Measurements from ENCODE around the gene ERC1. TPM values are rescaled to one million over a fixed set of nuclear protein-coding genes. Genes with fewer than 3 reads are reported as not detected.

The ERC1 gene
- total and polyA plus RNA-seq, 7 donors = 4.0 to 35.6 (median 29.4) TPM

DNA sequence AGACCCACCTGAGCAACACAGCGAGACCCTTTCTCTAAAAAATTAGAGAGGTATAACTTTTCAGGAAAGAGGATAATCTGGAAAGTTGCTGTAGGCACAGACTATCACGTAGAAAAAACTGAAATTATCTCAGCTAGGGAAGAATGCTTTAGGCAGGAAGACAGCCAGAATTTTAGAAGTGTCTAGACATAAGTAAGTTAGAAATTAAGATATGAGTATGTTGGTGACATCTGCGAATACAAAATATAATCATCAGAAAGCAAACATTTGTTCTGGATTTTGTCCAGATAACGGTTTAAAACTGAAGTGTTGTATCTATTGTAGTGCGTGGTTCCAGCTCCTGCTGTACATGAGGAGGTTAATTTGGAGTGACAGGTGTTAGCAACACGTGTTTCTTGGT is 480.2 kb downstream of the ERC1 start:
- no peaks in the 10 kb centered on the region for H3K36me3 ChIP-seq (ENCODE audit: insufficient read depth in 1 of 2, low read depth in 1 of 2)
- H3K4me1 ChIP-seq = peaks cover 22% of the 10 kb centered on the region
- 83 to 93% (median 84%) methylated on average over 6 of the region's 6 CpGs for WGBS, 3 donors
- ATAC-seq = no peak
- H3K27me3 ChIP-seq (ENCODE audit: insufficient read depth in 3 of 3, low read length in 2 of 3) = no peaks in the 10 kb centered on the region
- no peak overlapping the region for H3K4me3 ChIP-seq
- TF ChIP-seq, protein P1, sequence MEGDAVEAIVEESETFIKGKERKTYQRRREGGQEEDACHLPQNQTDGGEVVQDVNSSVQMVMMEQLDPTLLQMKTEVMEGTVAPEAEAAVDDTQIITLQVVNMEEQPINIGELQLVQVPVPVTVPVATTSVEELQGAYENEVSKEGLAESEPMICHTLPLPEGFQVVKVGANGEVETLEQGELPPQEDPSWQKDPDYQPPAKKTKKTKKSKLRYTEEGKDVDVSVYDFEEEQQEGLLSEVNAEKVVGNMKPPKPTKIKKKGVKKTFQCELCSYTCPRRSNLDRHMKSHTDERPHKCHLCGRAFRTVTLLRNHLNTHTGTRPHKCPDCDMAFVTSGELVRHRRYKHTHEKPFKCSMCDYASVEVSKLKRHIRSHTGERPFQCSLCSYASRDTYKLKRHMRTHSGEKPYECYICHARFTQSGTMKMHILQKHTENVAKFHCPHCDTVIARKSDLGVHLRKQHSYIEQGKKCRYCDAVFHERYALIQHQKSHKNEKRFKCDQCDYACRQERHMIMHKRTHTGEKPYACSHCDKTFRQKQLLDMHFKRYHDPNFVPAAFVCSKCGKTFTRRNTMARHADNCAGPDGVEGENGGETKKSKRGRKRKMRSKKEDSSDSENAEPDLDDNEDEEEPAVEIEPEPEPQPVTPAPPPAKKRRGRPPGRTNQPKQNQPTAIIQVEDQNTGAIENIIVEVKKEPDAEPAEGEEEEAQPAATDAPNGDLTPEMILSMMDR (IDR thresholded peaks at IDR 0.05) = no peak
- H3K27ac ChIP-seq = no peak overlapping the region
- intact Hi-C loops (cut with DNase I) = no loop called here
- H3K9me3 ChIP-seq = no peaks in the 10 kb centered on the region
- DNase-seq = no peak

DNA sequence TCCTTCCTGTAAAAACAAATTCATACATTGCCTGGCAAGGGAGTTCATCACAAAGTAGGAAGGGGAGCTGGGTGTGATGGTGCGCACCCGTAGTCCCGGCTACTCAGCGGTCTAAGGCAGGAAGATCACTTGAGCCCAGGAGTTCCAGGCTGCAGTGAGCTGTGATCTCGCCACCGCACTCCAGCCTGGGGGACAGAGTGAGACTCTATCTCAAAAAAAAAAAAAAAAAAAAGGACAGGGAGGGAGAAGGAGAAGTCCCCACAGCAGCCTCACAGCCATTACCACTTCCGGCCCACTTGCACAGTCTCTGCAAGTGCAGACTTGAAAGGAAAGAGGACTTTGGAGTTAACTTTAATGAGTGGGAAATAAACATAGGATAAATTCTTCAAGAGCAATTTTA is 482.4 kb downstream of the ERC1 start:
- WGBS, 3 donors = 86 to 91% (median 90%) methylated on average over 7 of the region's 7 CpGs
- peaks cover 22% of the 10 kb centered on the region for H3K4me1 ChIP-seq

DNA sequence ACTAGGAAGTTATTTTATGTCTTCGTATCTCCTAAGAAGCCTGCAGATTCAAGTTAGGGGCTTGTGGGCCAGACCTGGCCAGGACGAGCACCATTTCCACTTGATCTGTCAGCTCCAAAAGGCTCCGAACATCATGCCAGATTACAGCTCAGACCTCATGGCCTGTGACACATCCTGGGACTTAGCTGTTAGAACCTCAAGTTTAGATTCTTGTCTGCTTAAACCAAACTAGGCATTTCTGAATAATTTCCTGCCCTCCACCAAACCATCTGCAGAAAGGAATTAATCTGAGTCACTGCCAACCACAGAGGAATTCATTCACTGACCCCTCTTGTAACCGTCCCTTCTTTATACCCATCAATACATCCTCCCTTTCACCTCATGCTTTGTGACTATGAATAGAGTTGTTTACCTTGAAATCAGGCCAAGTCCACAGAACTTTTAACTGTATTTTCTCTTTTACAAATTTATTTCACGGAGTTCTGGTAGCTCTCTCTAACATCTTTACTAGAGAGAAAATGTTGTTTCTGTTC is 483.1 kb downstream of the ERC1 start:
- intact Hi-C loops (cut with DNase I) = no loop called here
- TF ChIP-seq, protein P1 (IDR thresholded peaks at IDR 0.05) = no peak
- Histone ChIP-seq H3K27ac (no peak overlapping the region), H3K9me3 (no peaks in the 10 kb centered on the region), H3K4me1 (peaks cover 22% of the 10 kb centered on the region), H3K4me3 (no peak overlapping the region), H3K36me3 (ENCODE audit: insufficient read depth in 1 of 2, low read depth in 1 of 2) (no peaks in the 10 kb centered on the region), H3K27me3 (ENCODE audit: insufficient read depth in 3 of 3, low read length in 2 of 3) (no peaks in the 10 kb centered on the region)
- ATAC-seq = peak in 2 of 4 donors; percentile 36 to 37
- WGBS, 3 donors = 73 to 76% (median 73%) methylated on average over 5 of the region's 5 CpGs
- DNase-seq = no peak

More for the DNA sequence above, 482.4 kb downstream of the ERC1 start:
- no peak overlapping the region for H3K27ac ChIP-seq
- no peaks in the 10 kb centered on the region for H3K9me3 ChIP-seq
- TF ChIP-seq, protein P1 (IDR thresholded peaks at IDR 0.05) = no peak
- DNase-seq = no peak
- no peak overlapping the region for H3K4me3 ChIP-seq
- no peaks in the 10 kb centered on the region for H3K27me3 ChIP-seq (ENCODE audit: insufficient read depth in 3 of 3, low read length in 2 of 3)
- intact Hi-C loops (cut with DNase I) = no loop called here
- no peak for ATAC-seq
- no peaks in the 10 kb centered on the region for H3K36me3 ChIP-seq (ENCODE audit: insufficient read depth in 1 of 2, low read depth in 1 of 2)

DNA sequence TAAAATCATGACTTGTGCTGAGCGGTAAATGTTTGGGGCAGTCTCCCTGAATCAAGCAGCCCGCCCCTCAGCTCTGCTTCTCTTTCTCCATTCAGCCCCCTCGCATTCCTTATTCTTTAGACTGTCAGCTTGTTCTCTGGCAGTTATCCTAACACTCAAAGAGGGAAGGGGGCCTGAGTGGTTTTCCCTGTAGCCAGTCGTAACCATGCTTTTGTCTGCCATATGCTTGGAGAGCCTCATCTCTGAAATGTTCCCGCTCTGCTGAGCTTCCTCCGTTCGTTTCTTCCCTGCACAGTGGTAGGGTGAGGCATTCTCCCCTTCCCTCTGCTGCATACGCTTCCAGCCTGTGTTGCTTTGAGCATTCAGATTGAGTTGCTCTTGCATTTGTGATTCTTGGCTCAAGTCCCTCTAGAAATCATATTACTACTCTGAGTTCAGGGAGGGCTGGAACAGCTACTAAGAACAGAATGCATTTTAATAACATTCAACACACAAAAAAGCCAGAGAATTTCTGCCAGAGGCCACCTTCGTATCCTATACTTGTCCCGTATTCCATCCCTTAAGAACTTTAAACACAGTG is 483.6 kb downstream of the ERC1 start:
- Histone ChIP-seq H3K4me3 (no peak overlapping the region), H3K27me3 (ENCODE audit: insufficient read depth in 3 of 3, low read length in 2 of 3) (no peaks in the 10 kb centered on the region), H3K4me1 (peaks cover 22% of the 10 kb centered on the region), H3K9me3 (no peaks in the 10 kb centered on the region), H3K27ac (no peak overlapping the region), H3K36me3 (ENCODE audit: insufficient read depth in 1 of 2, low read depth in 1 of 2) (no peaks in the 10 kb centered on the region)
- WGBS, 3 donors = 57 to 62% (median 58%) methylated on average over 10 of the region's 10 CpGs
- ATAC-seq = peak; percentile 46 to 60 (median 55)
- intact Hi-C loops (cut with DNase I) = no loop called here
- no peak for DNase-seq
- TF ChIP-seq, protein P1 (IDR thresholded peaks at IDR 0.05) = no peak

DNA sequence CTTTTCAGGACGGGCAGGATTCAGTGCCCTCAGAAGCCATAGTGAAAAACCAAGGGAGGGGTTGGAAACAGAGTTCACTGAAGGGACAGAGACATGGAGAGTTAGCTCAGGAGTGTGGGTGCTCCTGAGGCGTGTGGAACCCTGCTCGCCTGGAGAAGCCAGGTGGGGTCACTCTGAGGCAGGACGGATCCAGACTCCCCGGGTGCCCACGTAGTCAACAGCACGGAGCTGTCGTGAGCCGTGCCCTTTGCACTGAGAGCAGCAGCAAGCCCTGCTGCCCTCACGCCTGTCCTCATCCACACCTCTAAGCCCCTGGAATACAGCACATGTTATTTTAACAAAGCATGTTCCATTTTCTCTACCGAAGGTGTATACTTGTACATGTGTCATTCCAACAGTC is 488.6 kb downstream of the ERC1 start:
- intact Hi-C loops (cut with DNase I) = no loop called here
- Histone ChIP-seq H3K4me3 (no peak overlapping the region), H3K4me1 (peaks cover 9% of the 10 kb centered on the region), H3K27ac (no peak overlapping the region), H3K9me3 (no peaks in the 10 kb centered on the region), H3K27me3 (ENCODE audit: insufficient read depth in 3 of 3, low read length in 2 of 3) (no peaks in the 10 kb centered on the region), H3K36me3 (ENCODE audit: insufficient read depth in 1 of 2, low read depth in 1 of 2) (no peaks in the 10 kb centered on the region)
- ATAC-seq = no peak
- TF ChIP-seq, protein P1 (IDR thresholded peaks at IDR 0.05) = no peak
- no peak for DNase-seq
- WGBS, 3 donors = 97 to 98% (median 97%) methylated on average over 11 of the region's 11 CpGs
